MCF 10A (cell line): ENCODE data around the gene CLK3. TPM values are rescaled to one million over a fixed set of nuclear protein-coding genes. Genes with fewer than 3 reads are reported as not detected.

Source experiments
- BruUV-seq: library from RNA; stranded (reverse); fragments of 400-500 nt; replicated peaks from 2 replicates; lab custom pipeline; 2021; lab: Mats Ljungman, UMichigan
- CTCF ChIA-PET: fragments of 300-600 bp; sonication (Branson Sonifier 250); formaldehyde crosslinking; extraction: SDS; loops from one replicate; lab custom pipeline; 2021; ENCODE audit warnings: antibody characterized with exemption, inconsistent platforms; lab: Yijun Ruan, JAX
- POLR2A ChIA-PET: fragments of 300-600, 350-650 bp; sonication (Branson Sonifier 250); formaldehyde crosslinking; extraction: SDS; loops from one replicate; lab custom pipeline; 2020; ENCODE audit warnings: antibody characterized with exemption, inconsistent platforms; lab: Yijun Ruan, JAX
- DNase-seq: peaks from one replicate; pipeline ENCODE4 v3.0.0-alpha.2; 2018; ENCODE audit not compliant: unreplicated experiment
- H3K27ac Mint-ChIP-seq: one replicate; pipeline ENCODE4 v1.8.0; 2022; ENCODE audit warnings: mild to moderate bottlenecking, low read depth, mixed read lengths; ENCODE audit not compliant: unreplicated experiment
- H3K27me3 Mint-ChIP-seq: one replicate; pipeline ENCODE4 v1.8.0; 2022; ENCODE audit warnings: mixed read lengths; ENCODE audit not compliant: insufficient read depth, unreplicated experiment
- H3K36me3 Mint-ChIP-seq: one replicate; pipeline ENCODE4 v1.8.0; 2022; ENCODE audit warnings: mild to moderate bottlenecking, moderate library complexity, mixed read lengths; ENCODE audit not compliant: insufficient read depth, unreplicated experiment
- H3K4me1 Mint-ChIP-seq: one replicate; pipeline ENCODE4 v1.8.0; 2022; ENCODE audit warnings: mixed read lengths; ENCODE audit not compliant: insufficient read depth, unreplicated experiment
- H3K4me3 Mint-ChIP-seq: one replicate; pipeline ENCODE4 v1.8.0; 2022; ENCODE audit warnings: mild to moderate bottlenecking, moderate library complexity, mixed read lengths; ENCODE audit not compliant: unreplicated experiment
- H3K9me3 Mint-ChIP-seq: one replicate; pipeline ENCODE4 v1.8.0; 2022; ENCODE audit warnings: mixed read lengths; ENCODE audit not compliant: unreplicated experiment
- intact Hi-C: fragments of 100-400 bp; cut with micrococcal nuclease; formaldehyde crosslinking; loops from 2 replicates; pipeline ENCODE4 v1.14.1; 2022
- total RNA-seq: library from RNA; stranded (reverse); gene quantifications from 2 replicates; pipeline ENCODE4 v1.2.3, GENCODE V29; 2022
- TF ChIP-seq, protein P1 (sequence below): fragments of 200-600 bp; IDR thresholded peaks from one replicate; pipeline ENCODE4 v1.8.0; 2022; ENCODE audit warnings: antibody characterized with exemption, mild to moderate bottlenecking; ENCODE audit not compliant: unreplicated experiment

Gene CLK3
- total RNA-seq, 1 experiment from 2014 or later: 57.8 TPM

DNA sequence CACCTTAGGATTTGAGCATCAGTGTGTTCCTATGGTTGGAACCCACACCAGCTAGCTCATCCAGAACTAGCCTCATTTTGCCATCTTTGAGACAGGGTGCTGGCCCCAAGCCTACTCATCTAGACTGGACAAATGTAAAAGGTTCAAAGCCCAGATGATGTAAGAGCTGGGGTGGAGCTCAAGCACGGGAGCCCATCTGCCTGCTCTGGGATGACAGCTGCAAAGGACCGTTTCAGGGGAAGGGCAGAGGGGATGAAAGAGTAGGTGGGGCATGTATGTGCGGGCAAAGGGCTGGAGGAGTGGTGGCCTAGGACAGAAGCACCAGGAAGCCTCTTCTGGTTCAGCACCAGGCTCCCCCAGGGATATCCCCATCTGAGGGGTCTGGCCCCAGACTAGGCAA lies 15.8 kb downstream of the CLK3 start:
- POLR2A ChIA-PET: interaction anchor here (1.0 to 1.8 kb wide), 3 partner anchors 33 to 171 kb away, joined by 3 to 5 read pairs (median 3); partner anchors contain the start of gene UBL7
- intact Hi-C loops: no loop called here
- H3K27ac Mint-ChIP-seq: no peak overlapping the region
- no TSS peak for BruUV-seq
- CTCF ChIA-PET: interaction anchor here (0.6 to 26.9 kb wide), 37 partner anchors 8 to 1802 kb away, joined by 3 to 632 read pairs (median 4); partner anchors contain the start of genes CSK and CYP11A1
- TF ChIP-seq, protein P1, sequence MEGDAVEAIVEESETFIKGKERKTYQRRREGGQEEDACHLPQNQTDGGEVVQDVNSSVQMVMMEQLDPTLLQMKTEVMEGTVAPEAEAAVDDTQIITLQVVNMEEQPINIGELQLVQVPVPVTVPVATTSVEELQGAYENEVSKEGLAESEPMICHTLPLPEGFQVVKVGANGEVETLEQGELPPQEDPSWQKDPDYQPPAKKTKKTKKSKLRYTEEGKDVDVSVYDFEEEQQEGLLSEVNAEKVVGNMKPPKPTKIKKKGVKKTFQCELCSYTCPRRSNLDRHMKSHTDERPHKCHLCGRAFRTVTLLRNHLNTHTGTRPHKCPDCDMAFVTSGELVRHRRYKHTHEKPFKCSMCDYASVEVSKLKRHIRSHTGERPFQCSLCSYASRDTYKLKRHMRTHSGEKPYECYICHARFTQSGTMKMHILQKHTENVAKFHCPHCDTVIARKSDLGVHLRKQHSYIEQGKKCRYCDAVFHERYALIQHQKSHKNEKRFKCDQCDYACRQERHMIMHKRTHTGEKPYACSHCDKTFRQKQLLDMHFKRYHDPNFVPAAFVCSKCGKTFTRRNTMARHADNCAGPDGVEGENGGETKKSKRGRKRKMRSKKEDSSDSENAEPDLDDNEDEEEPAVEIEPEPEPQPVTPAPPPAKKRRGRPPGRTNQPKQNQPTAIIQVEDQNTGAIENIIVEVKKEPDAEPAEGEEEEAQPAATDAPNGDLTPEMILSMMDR: no peak
- peaks cover 63% of the 10 kb centered on the region for H3K36me3 Mint-ChIP-seq
- H3K4me3 Mint-ChIP-seq: no peak overlapping the region
- no peaks in the 10 kb centered on the region for H3K4me1 Mint-ChIP-seq
- H3K9me3 Mint-ChIP-seq: no peaks in the 10 kb centered on the region
- no peak for DNase-seq
- H3K27me3 Mint-ChIP-seq: no peaks in the 10 kb centered on the region

DNA sequence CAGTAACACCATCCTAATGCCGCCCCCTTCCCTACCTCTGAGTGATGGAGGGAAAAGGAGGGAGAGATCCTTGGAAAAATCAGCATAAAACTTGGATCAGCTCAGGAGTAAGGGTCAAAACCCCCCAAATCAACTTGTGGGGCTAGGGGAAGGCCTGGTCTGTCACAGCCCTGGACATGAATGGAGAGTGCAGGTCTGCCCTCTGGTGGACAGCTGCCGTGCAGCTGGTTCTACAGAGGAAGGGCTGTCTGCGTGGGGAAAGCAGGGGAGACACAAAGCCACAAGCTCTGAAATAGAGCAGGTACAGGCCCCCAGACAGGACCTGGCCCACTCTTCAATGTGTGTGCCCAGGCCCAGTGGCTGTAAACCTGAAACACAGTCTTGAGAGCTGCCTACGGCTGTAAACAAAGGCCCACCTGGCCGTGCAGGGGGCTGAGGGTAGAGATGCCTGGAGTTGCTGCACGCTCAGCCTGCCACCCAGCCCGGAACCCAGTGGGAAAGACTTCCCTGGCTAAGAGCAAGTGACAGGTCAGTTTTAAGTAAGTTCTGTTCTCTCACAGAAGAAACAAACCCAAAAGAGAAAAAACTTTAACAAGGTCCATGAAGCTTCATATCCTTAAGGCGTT lies 16.4 kb downstream of the CLK3 start:
- H3K36me3 Mint-ChIP-seq: peaks cover 64% of the 10 kb centered on the region
- intact Hi-C loops: loop anchor here (1.0 kb wide), 1 partner anchor 259 kb away; no protein-coding TSS in a partner anchor
- H3K4me3 Mint-ChIP-seq: no peak overlapping the region
- H3K4me1 Mint-ChIP-seq: no peaks in the 10 kb centered on the region
- TF ChIP-seq, protein P1: peak; percentile 76
- no TSS peak for BruUV-seq
- H3K27ac Mint-ChIP-seq: no peak overlapping the region
- ChIA-PET CTCF (interaction anchor here (0.5 to 26.9 kb wide), 41 partner anchors 9 to 1802 kb away, joined by 3 to 632 read pairs (median 4); partner anchors contain the start of genes CSK and CYP11A1), POLR2A (interaction anchor here (0.9 to 1.8 kb wide), 4 partner anchors 34 to 171 kb away, joined by 3 to 5 read pairs (median 4); partner anchors contain the start of gene UBL7)
- no peaks in the 10 kb centered on the region for H3K27me3 Mint-ChIP-seq
- H3K9me3 Mint-ChIP-seq: no peaks in the 10 kb centered on the region
- peak; percentile 58 for DNase-seq

DNA sequence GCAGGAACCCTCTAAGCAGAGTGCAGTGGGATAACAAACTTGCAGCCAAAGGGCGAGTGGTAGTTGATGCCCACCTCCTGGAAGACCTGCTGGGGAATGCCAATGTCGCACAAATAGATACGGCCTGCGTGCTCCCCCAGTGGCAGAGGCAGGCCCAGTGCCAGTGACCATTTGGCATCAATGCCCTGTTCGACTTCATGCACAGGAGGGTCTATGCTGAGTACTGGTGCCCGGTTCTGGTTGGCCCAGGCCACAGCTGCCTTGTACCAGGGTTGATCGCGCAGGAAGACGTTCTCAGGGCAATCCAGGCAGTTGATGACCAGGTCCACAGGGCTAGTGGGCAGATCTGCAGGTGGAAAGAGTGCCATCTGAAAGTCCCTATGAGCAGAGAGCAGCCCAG lies 17.0 kb downstream of the CLK3 start:
- ChIA-PET CTCF (interaction anchor here (0.5 to 26.9 kb wide), 27 partner anchors 8 to 456 kb away, joined by 3 to 632 read pairs (median 5); partner anchors contain the start of gene CSK), POLR2A (interaction anchor here (0.9 to 1.8 kb wide), 4 partner anchors 34 to 172 kb away, joined by 3 to 9 read pairs (median 4); partner anchors contain the start of gene UBL7)
- DNase-seq: no peak
- Mint-ChIP-seq H3K9me3 (no peaks in the 10 kb centered on the region), H3K4me3 (no peak overlapping the region), H3K27me3 (no peaks in the 10 kb centered on the region), H3K36me3 (peaks cover 65% of the 10 kb centered on the region), H3K27ac (no peak overlapping the region), H3K4me1 (no peaks in the 10 kb centered on the region)
- TF ChIP-seq, protein P1: no peak
- intact Hi-C loops: loop anchor here (1.0 kb wide), 1 partner anchor 259 kb away; no protein-coding TSS in a partner anchor
- no TSS peak for BruUV-seq

DNA sequence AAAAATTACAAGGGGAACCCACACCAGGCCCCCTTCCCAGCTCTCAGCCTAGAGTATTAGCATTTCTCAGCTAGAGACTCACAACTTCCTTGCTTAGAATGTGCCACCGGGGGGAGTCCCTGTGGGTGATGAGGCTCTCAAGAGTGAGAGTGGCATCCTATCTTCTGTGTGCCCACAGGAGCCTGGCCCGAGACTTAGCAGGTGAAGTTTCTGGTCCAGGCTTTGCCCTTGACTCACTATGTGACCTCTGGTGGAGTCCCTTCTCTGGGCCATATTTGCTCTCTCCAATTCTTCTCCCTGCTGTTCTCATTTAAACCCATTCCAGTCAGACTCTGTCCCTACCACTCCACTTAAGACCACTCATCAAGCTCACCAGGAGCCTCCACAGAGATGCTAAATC lies 18.1 kb downstream of the CLK3 start:
- TF ChIP-seq, protein P1: no peak
- no peaks in the 10 kb centered on the region for H3K4me1 Mint-ChIP-seq
- DNase-seq: no peak
- H3K9me3 Mint-ChIP-seq: no peaks in the 10 kb centered on the region
- H3K36me3 Mint-ChIP-seq: peaks cover 59% of the 10 kb centered on the region
- no TSS peak for BruUV-seq
- no peak overlapping the region for H3K4me3 Mint-ChIP-seq
- ChIA-PET POLR2A (interaction anchor here (0.7 to 1.8 kb wide), 2 partner anchors 121 to 135 kb away, joined by 4 to 9 read pairs; no protein-coding TSS in a partner anchor), CTCF (interaction anchor here (0.6 to 26.9 kb wide), 26 partner anchors 9 to 1153 kb away, joined by 3 to 632 read pairs (median 4); partner anchors contain the start of genes CSK and CYP1A2)
- H3K27me3 Mint-ChIP-seq: no peaks in the 10 kb centered on the region
- intact Hi-C loops: no loop called here
- H3K27ac Mint-ChIP-seq: no peak overlapping the region
